HL-60/S4 treated with retinoic acid at 250 ng/mL for 4 days and 3 days (cell line): ENCODE data around the gene SERPINA12.

Source experiments
- in situ Hi-C: fragments of 300-500 bp; cut with MboI; formaldehyde crosslinking; loops from 2 replicates; pipeline ENCODE4 v1.7.0; 2022; ENCODE audit warnings: low sequenced_read_pairs

Gene SERPINA12

DNA sequence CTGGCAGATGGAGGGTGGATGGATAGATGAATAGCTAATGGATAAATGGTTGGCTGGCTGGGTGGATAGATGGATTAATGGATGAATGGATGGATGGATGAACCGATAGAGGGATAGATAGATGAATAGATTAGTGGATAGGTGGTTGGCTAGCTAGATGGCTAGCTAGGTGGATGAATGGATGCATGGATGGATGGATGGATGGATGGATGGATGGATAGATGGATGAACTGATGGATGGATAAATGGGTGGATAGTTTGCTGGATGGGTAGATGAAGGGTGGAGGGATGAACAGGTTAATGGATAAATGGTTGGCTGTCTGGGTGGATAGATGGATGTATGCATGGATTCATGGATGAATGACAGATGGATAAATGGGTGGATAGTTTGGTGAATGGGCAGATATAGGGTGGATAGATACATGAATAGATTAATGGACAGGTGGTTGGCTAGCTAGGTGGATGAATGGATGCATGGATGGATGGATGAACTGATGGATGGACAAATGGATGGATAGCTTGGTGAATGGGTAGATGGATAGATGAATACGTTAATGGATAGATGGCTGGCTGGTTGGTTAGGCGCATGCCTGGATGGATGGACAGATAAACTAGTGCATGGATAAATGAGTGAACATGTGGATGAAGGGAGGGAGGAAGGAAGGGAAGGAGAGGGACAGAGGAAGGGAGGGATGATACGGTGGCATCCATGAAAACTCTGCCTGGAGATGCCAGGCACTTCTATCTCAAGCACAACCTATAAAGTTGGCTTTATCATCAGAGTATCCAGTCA is 41.3 kb downstream of the SERPINA12 start:
- in situ Hi-C loops, result no loop called here

DNA sequence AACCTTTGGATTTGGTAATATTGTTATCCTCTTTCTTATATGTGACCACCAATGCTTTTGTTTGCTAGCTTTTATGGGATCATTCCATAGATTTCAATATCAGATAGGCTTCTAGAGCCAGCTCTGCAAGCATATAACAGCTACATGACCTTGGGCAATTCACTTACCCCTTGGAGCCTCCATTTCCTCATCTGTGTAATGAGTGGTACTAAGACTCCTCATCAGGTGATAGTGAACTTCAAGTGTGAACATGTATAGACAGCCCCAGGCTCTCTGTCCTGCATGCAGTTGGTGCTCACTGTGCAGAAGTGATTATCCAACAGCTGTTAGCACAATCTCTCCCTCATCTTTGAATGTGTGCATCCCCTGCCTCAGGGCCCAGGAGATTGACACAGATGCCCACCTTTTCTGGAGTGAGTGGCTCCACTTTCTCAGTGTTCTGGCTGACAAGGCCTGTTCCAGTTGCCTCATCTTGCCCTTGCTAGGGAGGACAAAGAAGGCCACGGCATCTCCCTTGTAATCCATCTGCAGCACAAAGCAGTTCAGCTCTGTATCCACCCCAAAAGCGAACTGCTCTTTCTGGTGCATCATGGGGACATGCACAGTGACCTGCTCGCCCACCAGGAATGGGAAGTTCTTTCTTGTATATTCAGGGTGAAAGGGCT is 42.4 kb downstream of the SERPINA12 start:
- in situ Hi-C loops, result no loop called here

DNA sequence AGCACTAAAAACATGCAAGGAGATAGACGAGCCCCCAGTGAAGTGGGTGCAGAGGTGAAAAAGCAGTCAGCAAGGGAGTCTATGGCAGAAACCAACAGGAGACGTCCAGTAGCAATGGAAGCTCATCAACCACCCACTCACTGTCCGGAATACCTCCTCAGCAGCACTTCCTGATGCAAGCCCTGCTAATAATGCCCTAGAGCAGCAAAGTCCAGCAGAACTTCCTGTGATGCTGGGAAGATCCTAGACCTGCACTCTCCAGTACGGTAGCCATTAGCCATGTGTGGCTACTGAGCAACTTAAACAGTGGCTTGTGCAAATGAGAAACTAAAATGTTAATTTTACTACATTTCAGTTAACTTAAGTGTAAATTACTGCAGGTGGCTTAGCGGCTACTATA is 44.2 kb downstream of the SERPINA12 start:
- in situ Hi-C loops, result no loop called here

DNA sequence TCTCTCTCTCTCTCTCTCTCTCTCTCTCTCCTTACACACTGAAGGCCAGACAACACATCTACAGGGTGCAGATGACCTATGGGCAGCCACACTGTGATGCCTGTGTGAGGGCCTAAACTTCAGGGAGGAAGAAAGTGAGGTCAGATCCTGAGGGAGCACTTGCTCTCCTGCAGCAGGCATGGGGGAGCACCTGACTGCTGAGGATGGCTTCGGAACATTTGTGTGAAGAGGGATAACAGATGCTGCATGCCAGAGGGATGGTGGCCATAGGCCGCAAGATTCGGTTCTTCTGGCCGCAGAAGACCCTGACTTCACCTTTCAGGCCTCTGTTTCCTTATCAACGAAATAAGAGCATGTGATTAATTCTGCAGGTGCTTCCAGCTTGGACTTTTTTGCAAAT is 45.0 kb downstream of the SERPINA12 start:
- in situ Hi-C loops, result no loop called here

DNA sequence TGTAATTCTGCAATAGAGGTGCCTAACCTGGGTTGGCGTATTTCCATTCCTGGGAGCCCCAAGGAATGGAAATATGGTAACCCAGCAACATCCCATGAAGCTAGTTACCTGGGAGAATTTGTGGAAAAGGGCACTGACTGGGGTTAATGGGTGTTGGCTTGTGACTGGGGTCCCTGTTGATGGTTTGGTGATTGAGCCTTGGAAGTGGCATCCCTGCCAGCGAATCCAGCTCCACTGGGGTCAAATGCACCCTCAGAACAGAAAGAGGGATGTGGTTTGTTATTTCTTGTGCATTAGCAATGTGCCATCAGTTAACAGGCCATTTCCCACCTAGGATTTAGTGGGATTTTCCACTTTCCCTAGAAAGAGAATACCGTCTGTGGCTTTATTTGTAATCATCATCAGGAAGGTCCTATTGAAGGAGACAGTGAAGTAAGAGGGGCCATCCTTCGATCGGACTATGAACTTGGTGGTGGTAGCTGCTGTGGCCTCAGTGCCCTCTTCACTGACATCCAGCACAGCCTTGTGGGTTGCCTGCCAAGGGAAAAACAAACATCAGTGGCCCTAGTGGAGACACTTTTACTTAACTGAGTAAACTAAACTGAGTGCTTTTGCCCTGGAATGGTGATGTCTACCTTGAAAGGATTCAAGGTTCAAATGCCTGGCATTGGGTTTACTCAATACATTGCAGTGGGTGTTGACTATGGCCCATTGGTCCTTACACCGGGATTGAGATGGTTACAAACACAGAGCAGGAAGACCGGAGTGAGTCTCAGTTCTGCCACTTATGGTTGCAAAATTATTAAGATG is 46.3 kb downstream of the SERPINA12 start:
- in situ Hi-C loops, result no loop called here

DNA sequence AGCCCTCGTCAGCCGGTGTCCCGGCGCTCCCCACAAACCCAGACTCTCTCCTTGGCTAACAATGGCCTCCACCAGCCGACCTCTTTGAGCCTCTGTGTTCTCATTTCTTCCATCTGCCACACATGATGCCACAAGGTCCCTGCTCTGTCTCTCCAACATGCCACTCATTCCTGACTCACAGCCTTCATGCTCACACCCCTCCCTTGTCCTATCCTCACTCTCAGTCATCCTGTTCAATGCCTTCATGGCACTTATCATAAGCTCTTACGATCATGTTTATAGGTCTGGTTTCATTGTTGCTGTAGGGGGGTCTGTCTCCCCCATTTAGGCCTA is 47.1 kb downstream of the SERPINA12 start:
- in situ Hi-C loops, result no loop called here

DNA sequence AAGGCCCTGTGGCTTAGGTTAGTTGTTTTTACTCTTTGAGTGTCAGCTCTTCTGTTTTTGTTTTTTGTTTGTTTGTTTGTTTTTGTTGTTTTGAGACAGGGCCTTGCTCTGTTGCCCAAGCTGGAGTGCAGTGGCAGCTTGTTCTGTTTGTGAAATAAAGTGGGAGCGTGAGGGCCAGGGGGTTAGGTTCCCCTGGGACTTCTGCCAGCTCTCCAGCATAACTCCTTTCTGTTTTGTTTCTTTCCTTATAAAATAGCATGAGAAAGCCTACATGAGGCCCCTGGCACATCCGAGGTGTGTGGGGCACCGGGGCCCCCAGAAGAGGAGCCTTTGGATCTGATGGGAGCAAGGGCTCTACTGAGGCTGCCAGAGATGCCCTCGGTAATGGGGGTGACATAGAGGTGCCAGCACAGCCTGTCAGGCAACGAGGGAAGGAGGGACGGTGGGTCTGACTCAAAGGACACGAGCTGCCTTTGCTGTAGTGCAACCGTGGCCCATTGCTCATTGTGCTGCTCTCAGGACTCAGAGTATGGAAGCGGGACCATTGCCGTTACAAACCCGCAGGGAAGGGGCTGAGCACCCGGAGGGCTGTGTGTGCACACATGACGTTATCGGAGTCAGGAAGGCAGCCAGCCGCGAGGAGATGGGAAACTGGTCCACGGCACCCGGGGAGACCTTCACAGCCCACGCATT is 47.6 kb downstream of the SERPINA12 start:
- in situ Hi-C loops, result no loop called here

DNA sequence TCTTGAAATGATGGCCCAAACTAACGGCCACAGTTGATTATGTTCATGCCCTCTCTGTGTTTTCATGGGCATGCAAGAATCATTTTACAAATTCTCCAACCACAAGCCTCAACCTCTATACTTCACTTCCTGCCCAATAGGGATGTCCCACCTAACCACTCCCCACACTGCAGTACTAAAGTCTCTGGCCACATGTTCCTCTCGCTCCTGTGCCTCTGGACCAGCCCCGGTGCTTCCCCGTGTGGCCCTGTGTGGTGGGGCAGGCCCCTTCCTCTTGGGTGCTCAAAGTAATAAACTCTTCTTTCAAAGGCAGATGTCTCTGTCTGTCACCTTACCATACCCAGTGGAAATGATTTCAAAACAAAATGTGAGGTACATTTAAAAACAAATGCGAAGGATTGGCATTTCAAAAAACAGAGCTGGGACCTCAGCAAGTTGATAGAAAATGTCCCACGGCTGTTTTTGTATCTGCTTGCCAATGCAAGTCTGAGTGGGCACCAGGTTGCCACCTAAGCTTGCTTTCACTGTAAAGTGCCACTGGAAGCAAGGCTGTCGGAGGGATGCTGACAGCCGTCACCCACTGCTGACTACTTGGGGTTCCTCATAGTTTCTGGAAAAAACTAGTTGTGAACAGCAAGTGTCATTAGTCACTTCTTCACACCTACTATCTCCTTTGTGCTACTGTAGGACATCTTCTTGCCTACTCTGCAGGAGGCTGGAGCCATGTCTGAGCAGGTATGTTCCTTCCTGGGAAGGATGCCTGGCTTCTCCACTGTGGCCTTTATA is 48.4 kb downstream of the SERPINA12 start:
- in situ Hi-C loops, result no loop called here

DNA sequence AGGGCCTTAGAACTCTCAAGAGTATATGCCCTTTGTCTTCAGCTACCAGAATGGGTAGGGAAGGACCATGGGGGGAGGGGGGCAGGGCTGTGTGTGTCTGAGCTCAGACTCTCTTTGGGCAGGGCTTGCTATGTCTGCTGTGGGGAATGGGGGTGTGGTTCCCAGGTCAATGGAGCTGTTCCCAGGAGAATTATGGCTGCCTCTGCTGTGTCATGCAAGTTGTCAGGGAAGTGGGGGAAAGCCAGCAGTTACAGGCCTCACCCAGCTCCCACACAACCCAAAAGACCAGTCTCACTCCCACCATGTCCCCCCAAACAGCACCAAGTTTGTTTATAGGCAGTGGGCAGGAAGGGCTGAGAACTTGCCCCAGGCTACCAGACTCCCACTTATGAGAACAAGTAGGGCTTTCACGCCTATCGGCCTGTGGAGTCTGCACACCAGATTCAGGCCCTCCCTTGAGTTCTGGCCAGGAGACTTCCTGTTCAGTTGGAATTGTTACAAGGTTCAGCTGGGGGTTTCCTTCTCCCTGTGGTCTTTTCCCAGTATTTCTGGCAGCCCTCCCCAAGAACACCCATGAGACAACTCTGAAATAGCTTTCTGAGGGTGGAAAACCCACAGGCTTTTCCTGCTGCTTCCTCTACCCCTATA is 50.6 kb downstream of the SERPINA12 start:
- in situ Hi-C loops, result no loop called here

DNA sequence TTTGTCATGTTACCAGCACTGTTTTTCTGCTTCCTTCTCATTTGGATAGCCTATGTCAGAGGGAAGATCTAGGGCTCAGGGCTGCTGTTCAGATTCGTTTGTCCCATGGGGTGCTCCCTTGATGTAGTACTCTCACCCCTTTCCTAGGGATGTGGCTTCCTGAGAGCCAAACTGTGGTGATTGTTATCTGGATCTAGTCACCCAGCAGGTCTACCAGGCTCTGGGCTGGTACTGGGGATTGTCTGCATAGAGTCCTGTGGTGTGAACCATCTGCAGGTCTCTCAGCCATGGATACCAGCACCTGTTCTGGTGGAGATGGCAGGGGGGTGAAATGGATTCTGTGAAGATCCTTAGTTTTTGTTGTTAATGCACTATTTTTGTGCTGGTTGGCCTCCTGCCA is 51.2 kb downstream of the SERPINA12 start:
- in situ Hi-C loops, result no loop called here

DNA sequence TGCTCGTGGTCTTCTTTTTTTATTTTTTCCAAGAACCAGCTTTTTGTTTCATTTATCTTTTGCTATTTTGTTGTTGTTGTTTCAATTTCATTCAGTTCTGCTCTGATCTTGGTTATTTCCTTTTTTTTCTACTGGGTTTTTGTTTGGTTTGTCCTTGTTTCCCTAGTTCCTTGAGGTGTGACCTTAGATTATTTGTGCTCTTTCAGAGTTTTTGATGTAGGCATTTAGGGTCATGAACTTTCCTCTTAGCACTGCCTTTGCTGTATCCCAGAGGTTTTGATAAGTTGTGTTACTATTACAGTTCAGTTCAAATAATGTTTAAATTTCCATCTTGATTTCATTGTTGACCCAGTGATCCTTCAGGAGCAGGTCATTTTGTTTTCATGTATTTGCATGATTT is 53.3 kb downstream of the SERPINA12 start:
- in situ Hi-C loops, result no loop called here

DNA sequence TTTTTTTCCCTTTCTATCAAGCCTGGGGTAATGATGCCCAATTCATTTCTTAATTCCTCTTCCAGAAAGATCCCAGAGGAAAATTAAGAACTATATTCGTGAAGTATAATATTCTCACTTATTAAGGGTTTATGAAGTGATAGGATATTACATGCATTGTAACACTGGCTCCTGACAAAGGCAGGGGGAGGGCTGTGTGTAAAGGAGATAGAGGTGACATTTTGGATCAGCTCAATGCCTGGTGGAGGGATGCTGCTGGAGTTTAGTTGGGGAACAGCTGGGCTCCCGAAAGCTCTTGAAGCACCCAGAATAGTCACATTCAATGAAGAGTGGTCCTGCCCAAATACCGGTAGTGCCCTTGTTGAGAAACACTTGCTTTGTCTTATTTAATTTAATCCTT is 57.4 kb downstream of the SERPINA12 start:
- in situ Hi-C loops, result no loop called here

DNA sequence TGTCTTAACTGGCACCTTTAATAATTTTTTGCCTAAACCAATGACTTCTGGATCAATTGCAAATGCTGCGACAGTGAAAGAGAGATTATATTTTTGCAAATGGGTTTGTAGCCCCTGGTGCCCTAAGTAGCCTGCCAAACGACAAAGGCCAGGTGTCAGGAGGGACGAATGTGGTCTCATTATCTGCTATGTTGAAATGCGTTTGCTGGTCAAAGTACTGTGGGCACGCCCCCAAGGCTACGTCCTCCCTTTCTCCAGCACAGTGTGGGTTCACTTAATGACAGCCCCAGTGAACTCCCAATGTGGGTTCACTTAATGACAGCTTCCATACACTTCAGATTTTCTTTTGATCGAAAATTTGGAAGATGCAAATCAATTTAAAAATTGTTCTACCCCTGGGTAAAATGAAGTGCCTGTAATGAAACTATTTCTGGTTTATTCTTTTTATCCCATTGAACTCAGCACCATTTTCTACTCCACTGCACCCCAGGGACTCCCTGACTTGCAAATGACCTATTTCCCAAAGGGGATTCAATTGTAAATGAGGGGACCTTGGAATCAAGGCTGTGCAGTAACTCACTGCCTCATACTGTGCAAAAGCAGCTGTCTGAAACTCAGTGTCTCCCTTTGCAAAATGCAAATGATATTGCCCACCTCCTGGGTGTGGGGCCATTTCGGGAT is 58.0 kb downstream of the SERPINA12 start:
- in situ Hi-C loops, result no loop called here

DNA sequence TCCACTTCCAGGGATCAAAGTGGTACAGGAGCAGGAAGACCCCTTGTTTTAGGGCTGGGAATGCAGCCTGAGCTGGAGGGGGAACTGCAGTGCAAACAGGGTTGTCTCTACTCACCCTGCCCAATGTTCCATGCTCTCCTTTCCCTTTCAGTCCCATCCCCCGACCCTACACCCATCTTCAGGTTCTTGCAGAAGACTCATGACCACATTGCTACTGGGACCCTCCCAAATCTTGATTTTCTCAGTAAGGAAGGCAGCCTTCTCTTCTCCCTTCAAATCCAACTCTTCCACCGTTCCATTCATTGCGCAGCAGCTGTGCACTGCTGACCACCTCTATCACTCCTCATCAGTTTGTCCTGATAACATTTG is 58.6 kb downstream of the SERPINA12 start:
- in situ Hi-C loops, result no loop called here

DNA sequence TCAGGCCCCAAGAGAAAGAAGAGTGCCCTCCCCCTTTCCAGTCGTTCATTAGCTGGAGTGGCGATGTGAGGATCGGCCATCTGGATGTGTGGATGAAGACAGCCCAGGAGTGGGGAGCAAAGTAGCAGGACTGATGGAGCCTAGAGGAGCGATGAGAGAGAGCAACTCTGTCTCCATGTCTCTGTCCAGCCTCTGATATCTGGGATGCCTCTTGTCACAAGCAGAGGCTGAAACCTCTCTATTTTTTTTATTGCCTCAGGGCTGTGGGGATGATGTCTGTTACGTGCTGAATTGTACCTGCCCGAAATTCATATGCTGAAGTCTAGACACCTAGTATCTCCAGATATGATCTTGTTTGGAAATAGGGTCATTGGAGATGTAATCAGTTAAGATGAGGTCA is 59.3 kb downstream of the SERPINA12 start:
- in situ Hi-C loops, result no loop called here

DNA sequence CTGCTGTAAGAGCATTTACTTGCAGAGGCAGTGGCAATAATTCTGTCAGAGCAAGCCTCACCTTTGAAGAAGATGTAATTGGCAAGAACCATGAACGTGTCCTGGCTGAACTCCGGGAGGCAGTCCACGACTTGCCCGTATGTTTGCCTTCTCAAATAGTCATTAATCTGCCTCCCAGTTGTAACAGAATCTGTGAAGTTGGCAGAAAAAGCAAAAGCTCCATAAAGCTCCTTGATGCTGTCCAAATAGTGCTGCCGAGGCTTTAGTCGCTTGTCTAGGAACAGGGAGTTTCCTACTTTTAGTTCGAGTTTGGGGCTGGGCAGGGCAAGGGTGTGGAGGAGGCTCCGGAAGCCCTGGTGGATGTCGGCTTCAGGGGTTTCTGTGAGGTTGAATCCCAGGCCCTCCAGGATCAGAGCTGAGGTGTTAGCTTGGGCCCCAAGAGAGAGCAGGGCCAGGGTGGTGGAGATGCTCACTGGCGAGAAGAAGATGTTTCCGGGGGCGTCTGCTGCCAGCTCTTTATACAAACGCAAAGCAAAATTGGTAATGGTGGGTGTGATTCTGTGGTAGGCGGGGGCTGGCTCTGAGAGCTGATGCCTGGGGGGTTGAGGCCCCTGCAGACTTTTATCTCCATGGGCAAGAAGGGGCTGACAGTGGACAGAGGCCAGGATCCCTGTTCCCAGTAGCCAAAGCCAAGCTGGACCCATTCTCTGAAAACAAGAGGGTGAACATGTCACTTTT is 61.0 kb downstream of the SERPINA12 start:
- in situ Hi-C loops, result no loop called here

DNA sequence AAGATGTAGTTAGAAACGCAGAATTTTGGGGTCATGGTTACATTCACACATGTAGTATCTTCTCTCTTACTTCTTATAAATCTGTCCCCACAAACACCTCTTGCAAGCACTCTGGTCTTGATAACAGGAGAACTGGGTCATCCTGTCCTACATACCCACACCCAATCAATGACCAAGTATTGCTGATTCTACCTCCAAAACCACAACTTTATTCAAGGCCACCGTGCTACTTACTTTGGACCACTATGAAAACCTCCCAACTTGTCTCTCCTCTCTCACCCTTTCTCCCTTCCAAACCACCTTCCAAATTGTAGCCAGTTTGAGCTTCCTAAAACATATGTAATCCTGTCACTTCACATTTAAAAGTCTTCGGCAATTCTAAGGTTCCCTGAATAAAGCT is 62.1 kb downstream of the SERPINA12 start:
- in situ Hi-C loops, result no loop called here

DNA sequence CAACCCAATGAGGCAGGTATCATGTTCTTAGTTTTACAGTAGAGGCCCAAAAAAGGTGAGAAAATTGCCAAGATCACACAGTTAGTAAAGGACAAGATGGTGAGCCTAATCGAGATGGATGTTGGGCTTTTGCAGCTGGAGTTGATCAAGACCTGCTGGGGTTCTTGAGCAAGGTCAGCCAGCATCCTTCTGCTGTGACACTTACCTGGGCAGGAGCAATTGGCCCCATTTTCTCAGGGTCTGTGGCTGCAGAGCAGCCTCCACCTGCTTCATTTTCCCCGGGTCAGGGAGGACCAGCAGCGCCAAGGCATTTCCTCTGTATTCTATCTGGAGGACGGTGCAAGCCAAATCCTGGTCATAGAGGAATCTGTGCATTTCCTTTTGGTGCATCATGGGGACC is 63.1 kb downstream of the SERPINA12 start:
- in situ Hi-C loops, result no loop called here

DNA sequence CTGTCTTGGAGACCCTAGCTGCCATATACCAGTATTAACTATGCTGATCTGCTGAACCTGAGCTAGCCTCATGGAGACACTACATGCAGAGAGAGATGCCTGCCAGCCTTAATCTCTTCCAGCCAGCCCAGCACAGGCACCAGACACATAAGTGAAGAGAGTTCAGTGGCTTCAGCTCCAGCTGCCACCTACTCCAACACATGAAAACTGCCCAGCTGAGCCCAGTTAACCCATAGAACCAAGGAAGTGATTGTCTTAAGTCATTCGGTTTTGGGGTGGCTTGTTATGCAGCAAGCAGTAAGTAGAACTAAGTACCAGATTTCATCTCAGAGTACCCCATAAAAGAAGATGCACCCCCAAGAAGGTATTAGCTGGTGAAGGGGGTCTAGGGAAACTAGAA is 64.3 kb downstream of the SERPINA12 start:
- in situ Hi-C loops, result no loop called here
